NCI-H1092 treated with DMSO at 0.1 percent for 48 hours (cell line): ENCODE data around the gene DISC1.
A peak's percentile ranks its signal among the peaks of the same experiment; 100 is the strongest.

Experiments used
- DNase-seq: peaks from one replicate; lab custom pipeline; 2025; lab: John Stamatoyannopoulos, UW

The DISC1 gene

GRCh38 chr1:231857609-231858135 lies 231.1 kb downstream of the DISC1 start:
- DNase-seq, result no peak

- no peak for DNase-seq
Measured at GRCh38 chr1:231860221-231861088, 233.9 kb downstream of the DISC1 start.

- DNase-seq, result no peak
Measured at GRCh38 chr1:231861541-231862481, 235.2 kb downstream of the DISC1 start.

GRCh38 chr1:231862611-231863010 lies 236.0 kb downstream of the DISC1 start:
- no peak for DNase-seq

- no peak for DNase-seq
Measured at GRCh38 chr1:231865331-231865730, 238.7 kb downstream of the DISC1 start.

- peak; percentile 75 for DNase-seq
Measured at GRCh38 chr1:231866392-231867331, 240.1 kb downstream of the DISC1 start.

- DNase-seq, result no peak
Measured at GRCh38 chr1:231867607-231868006, 241.0 kb downstream of the DISC1 start.

GRCh38 chr1:231869364-231869763 lies 242.8 kb downstream of the DISC1 start:
- DNase-seq, result no peak

GRCh38 chr1:231871471-231871870 lies 244.9 kb downstream of the DISC1 start:
- DNase-seq, result no peak

GRCh38 chr1:231871878-231872277 lies 245.3 kb downstream of the DISC1 start:
- no peak for DNase-seq

GRCh38 chr1:231872461-231872910 lies 245.9 kb downstream of the DISC1 start:
- DNase-seq, result no peak

- no peak for DNase-seq
Measured at GRCh38 chr1:231878737-231879136, 252.1 kb downstream of the DISC1 start.

GRCh38 chr1:231879296-231879695 lies 252.7 kb downstream of the DISC1 start:
- DNase-seq, result no peak

- no peak for DNase-seq
Measured at GRCh38 chr1:231882333-231882732, 255.7 kb downstream of the DISC1 start.

- DNase-seq, result no peak
Measured at GRCh38 chr1:231882790-231883189, 256.2 kb downstream of the DISC1 start.

- DNase-seq, result peak; percentile 37
Measured at GRCh38 chr1:231883382-231883781, 256.8 kb downstream of the DISC1 start.

- DNase-seq, result no peak
Measured at GRCh38 chr1:231885209-231885854, 258.7 kb downstream of the DISC1 start.

- no peak for DNase-seq
Measured at GRCh38 chr1:231887166-231887565, 260.6 kb downstream of the DISC1 start.

GRCh38 chr1:231887866-231888265 lies 261.3 kb downstream of the DISC1 start:
- no peak for DNase-seq

GRCh38 chr1:231890791-231891190 lies 264.2 kb downstream of the DISC1 start:
- no peak for DNase-seq
